Upper lobe of left lung (tissue), 6 donors: ENCODE results near the gene CNN2. TPM values are rescaled to one million over a fixed set of nuclear protein-coding genes. Genes with fewer than 3 reads are reported as not detected.

Experiments
- ATAC-seq, 2 donors: fragments of 200-7000 bp; cut with Tn5 transposase; one replicate each; pipeline ENCODE4 v1.9.1; 2022; ENCODE audit warnings: mild to moderate bottlenecking in 2 of 2, moderate library complexity in 2 of 2; ENCODE audit not compliant: low FRiP score in 2 of 2
- DNase-seq, 2 donors: peaks; one replicate each; pipeline ENCODE4 v3.0.0-alpha.2; 2019 to 2020
- H3K27ac ChIP-seq, 4 donors: fragments of 200-600 bp; sonication (generic); one replicate each; pipeline ENCODE4 v1.5.1; 2016 to 2019
- H3K27me3 ChIP-seq, 4 donors: fragments of 200-600 bp; sonication (generic); one replicate each; pipeline ENCODE4 v1.5.1; 2017 to 2019
- H3K36me3 ChIP-seq, 4 donors: fragments of 200-600 bp; sonication (generic); one replicate each; pipeline ENCODE4 v1.5.1; 2016 to 2019
- H3K4me1 ChIP-seq, 4 donors: fragments of 200-600 bp; sonication (generic); one replicate each; pipeline ENCODE4 v1.5.1; 2018 to 2019
- H3K4me3 ChIP-seq, 4 donors: fragments of 200-600 bp; sonication (generic); one replicate each; pipeline ENCODE4 v1.5.1; 2017 to 2019; ENCODE audit warnings: mild to moderate bottlenecking in 2 of 4, moderate library complexity in 1 of 4
- H3K9me3 ChIP-seq, 4 donors: fragments of 200-600 bp; sonication (generic); one replicate each; pipeline ENCODE4 v1.5.1; 2018 to 2019
- EP300 ChIP-seq, 4 donors: sonication (generic); formaldehyde crosslinking; IDR thresholded peaks; one replicate each; pipeline ENCODE4 v1.5.1; 2017; ENCODE audit warnings: antibody characterized with exemption in 4 of 4, control low read depth in 2 of 4
- POLR2A ChIP-seq, 4 donors: fragments of 450-650 bp; IDR thresholded peaks; one replicate each; pipeline ENCODE4 v1.5.1; 2016 to 2017; ENCODE audit warnings: antibody characterized with exemption in 4 of 4, mild to moderate bottlenecking in 2 of 4
- POLR2AphosphoS5 ChIP-seq, 2 donors: sonication (generic); formaldehyde crosslinking; IDR thresholded peaks; one replicate each; pipeline ENCODE4 v1.5.1; 2017; ENCODE audit warnings: antibody characterized with exemption in 2 of 2
- WGBS, 2 donors: methylation state at CpG; one replicate each; pipeline ENCODE4 v1.1.5; 2017 to 2018; 5-methylcytosine and 5-hydroxymethylcytosine counted together
- small RNA-seq, 4 donors: library from RNA; depleted of rRNA; stranded (forward); fragments of <200 nt; gene quantifications; one replicate each; pipeline ENCODE3, GENCODE V24; 2016
- total RNA-seq, 6 donors: library from RNA; depleted of rRNA in 4 of 6; stranded (reverse); fragments of >200 nt in 4 of 6; gene quantifications; one replicate each; pipeline versions ENCODE4 v1.1.0 to v1.2.1, GENCODE V29; 2016 to 2021
- TF ChIP-seq, protein P1 (sequence below), 6 experiments: fragments of 450-650 bp in 4 of 6; fragments of 200-600 bp in 2 of 6; sonication (generic) in 2 of 6; IDR thresholded peaks; one replicate each; pipeline ENCODE4 v1.5.1; 2016 to 2019; ENCODE audit warnings: antibody characterized with exemption in 6 of 6
- donor health status: DM: no; HTN: no; CAD: no; lungs with moderate emphysema.
- donor health status: DM: no; HTN: yes; CAD: no; lungs with severe emphysema.

Gene CNN2
- total RNA-seq, 6 donors from 2014 or later, result 98.1 to 262 (median 164) TPM

DNA sequence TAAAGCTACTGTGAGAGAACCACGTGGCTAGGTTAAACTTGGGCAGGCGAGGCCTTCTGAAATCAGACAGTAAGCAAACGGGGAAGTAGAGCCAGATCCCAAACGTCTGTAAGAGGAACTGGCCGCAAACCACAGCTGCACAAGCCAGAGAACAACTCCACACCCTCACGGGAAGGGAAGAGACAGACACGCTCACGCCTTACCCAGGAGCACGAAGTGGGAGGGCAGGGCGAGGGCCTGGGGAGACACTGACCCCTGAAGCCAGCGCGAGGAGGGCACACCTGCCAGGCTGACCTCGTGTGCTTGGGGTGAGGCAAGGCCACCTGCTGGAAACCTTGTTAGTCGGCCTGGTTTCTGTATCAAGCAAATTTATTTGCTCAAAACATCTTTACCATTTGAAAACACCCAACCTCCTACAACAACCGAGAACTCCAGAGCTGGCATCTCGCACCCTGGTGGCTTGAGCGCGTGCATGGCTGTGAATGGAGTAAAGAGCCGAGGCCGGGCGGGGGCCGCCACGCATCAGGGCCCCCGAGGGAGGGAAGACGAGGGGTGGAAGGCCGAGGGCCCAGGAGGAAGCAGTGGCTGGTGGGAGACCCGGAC is 61.5 kb downstream of the CNN2 start:
- Histone ChIP-seq H3K27ac (peak overlapping the region; percentile 63 to 83 (median 80)), H3K4me3 (no peak overlapping the region), H3K27me3 (no peaks in the 10 kb centered on the region), H3K9me3 (no peaks in the 10 kb centered on the region), H3K36me3 (peaks cover 17 to 97% (median 79%) of the 10 kb centered on the region in 4 donors), H3K4me1 (peaks cover 11 to 28% (median 16%) of the 10 kb centered on the region in 4 donors)
- TF ChIP-seq, protein P1, sequence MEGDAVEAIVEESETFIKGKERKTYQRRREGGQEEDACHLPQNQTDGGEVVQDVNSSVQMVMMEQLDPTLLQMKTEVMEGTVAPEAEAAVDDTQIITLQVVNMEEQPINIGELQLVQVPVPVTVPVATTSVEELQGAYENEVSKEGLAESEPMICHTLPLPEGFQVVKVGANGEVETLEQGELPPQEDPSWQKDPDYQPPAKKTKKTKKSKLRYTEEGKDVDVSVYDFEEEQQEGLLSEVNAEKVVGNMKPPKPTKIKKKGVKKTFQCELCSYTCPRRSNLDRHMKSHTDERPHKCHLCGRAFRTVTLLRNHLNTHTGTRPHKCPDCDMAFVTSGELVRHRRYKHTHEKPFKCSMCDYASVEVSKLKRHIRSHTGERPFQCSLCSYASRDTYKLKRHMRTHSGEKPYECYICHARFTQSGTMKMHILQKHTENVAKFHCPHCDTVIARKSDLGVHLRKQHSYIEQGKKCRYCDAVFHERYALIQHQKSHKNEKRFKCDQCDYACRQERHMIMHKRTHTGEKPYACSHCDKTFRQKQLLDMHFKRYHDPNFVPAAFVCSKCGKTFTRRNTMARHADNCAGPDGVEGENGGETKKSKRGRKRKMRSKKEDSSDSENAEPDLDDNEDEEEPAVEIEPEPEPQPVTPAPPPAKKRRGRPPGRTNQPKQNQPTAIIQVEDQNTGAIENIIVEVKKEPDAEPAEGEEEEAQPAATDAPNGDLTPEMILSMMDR (IDR thresholded peaks at IDR 0.05), result no peak
- no peak for TF ChIP-seq EP300 (IDR thresholded peaks at IDR 0.05)
- peak; percentile 45 to 58 for TF ChIP-seq POLR2AphosphoS5 (IDR thresholded peaks at IDR 0.05)
- peak in 1 of 4 donors; percentile 39 for TF ChIP-seq POLR2A (IDR thresholded peaks at IDR 0.05)
- WGBS, 2 donors, result 57 to 70% methylated on average over 11 to 27 of the region's 27 CpGs
- DNase-seq, result peak; percentile 83 to 85
- ATAC-seq, result peak; percentile 71 to 86

GRCh38 chr19:1088416-1089010 is 62.1 kb downstream of the CNN2 start:
- H3K27ac ChIP-seq, result peak overlapping the region; percentile 63 to 83 (median 80)
- no peak overlapping the region for H3K4me3 ChIP-seq
- TF ChIP-seq POLR2AphosphoS5 (IDR thresholded peaks at IDR 0.05) (peak in 1 of 2 donors; percentile 20), POLR2A (IDR thresholded peaks at IDR 0.05) (peak in 1 of 4 donors; percentile 29), EP300 (IDR thresholded peaks at IDR 0.05) (no peak)
- TF ChIP-seq, protein P1 (IDR thresholded peaks at IDR 0.05), result no peak
- DNase-seq, result peak in 1 of 2 donors; percentile 85
- H3K4me1 ChIP-seq, result peaks cover 14 to 27% (median 18%) of the 10 kb centered on the region in 4 donors
- no peaks in the 10 kb centered on the region for H3K27me3 ChIP-seq
- peaks cover 17 to 97% (median 75%) of the 10 kb centered on the region in 4 donors for H3K36me3 ChIP-seq
- no peaks in the 10 kb centered on the region for H3K9me3 ChIP-seq
- WGBS, 2 donors, result 72 to 88% methylated on average over 13 to 27 of the region's 27 CpGs
- peak; percentile 13 to 70 for ATAC-seq

Small RNA genes within 50 kb of the gene (small RNA-seq; reads per million reads assigned to genes)
- 0 to 0.49 (median 0.10) reads per million in 4 donors for gene RNU6-2

Other genes starting within 250 kb of the CNN2 start
- gene PTBP1, start 229.2 kb upstream of the CNN2 start, total RNA-seq, result 100 to 1,000 TPM; 122 to 270 (median 219) TPM
- 10 to 100 TPM in 1 of 6 donors, 1 to 10 TPM in 4, under 1 TPM in 1; 0.63 to 14.2 (median 5.6) TPM for gene PLPPR3, start 204.7 kb upstream of the CNN2 start, total RNA-seq
- 10 to 100 TPM in 1 of 6 donors, 1 to 10 TPM in 5; 2.0 to 13.6 (median 5.3) TPM for gene AZU1, start 198.8 kb upstream of the CNN2 start, total RNA-seq
- gene PRTN3, start 185.6 kb upstream of the CNN2 start, total RNA-seq, result 1 to 10 TPM in 2 of 6 donors, not detected in 4; 1.1 to 9.4 TPM
- gene ELANE, start 174.3 kb upstream of the CNN2 start, total RNA-seq, result 10 to 100 TPM in 1 of 6 donors, 1 to 10 TPM in 2, under 1 TPM in 2, not detected in 1; 0.69 to 11.9 (median 1.3) TPM
- 100 to 1,000 TPM; 101 to 393 (median 259) TPM for gene CFD, start 166.9 kb upstream of the CNN2 start, total RNA-seq
- 100 to 1,000 TPM in 2 of 6 donors, 10 to 100 TPM in 4; 33.5 to 110 (median 62.1) TPM for gene MED16, start 133.4 kb upstream of the CNN2 start, total RNA-seq
- not detected for gene RNU6-9, start 133.1 kb upstream of the CNN2 start, total RNA-seq
- 10 to 100 TPM; 39.6 to 71.2 (median 63.3) TPM for gene R3HDM4, start 113.4 kb upstream of the CNN2 start, total RNA-seq
- not detected for gene KISS1R, start 109.3 kb upstream of the CNN2 start, total RNA-seq
- 10 to 100 TPM in 4 of 6 donors, 1 to 10 TPM in 2; 7.1 to 54.5 (median 19.2) TPM for gene ARID3A, start 100.6 kb upstream of the CNN2 start, total RNA-seq
- gene WDR18, start 42.3 kb upstream of the CNN2 start, total RNA-seq, result 100 to 1,000 TPM in 1 of 6 donors, 10 to 100 TPM in 5; 29.2 to 122 (median 38.6) TPM
- gene GRIN3B, start 26.2 kb upstream of the CNN2 start, total RNA-seq, result 10 to 100 TPM in 1 of 6 donors, 1 to 10 TPM in 4, under 1 TPM in 1; 0.06 to 18.9 (median 5.6) TPM
- gene TMEM259, start 5.5 kb upstream of the CNN2 start, total RNA-seq, result 100 to 1,000 TPM; 143 to 643 (median 208) TPM
- not detected for gene RNU6-2, start 5.1 kb upstream of the CNN2 start, total RNA-seq
- gene ABCA7, start 13.5 kb downstream of the CNN2 start, total RNA-seq, result 100 to 1,000 TPM in 2 of 6 donors, 10 to 100 TPM in 4; 34.1 to 224 (median 58.2) TPM
- gene ARHGAP45, start 40.6 kb downstream of the CNN2 start, total RNA-seq, result 100 to 1,000 TPM in 4 of 6 donors, 10 to 100 TPM in 2; 91.6 to 332 (median 123) TPM
- 100 to 1,000 TPM in 4 of 6 donors, 10 to 100 TPM in 2; 50.0 to 176 (median 103) TPM for gene POLR2E, start 68.8 kb downstream of the CNN2 start, total RNA-seq
- 100 to 1,000 TPM; 370 to 717 (median 484) TPM for gene GPX4, start 77.4 kb downstream of the CNN2 start, total RNA-seq
- gene SBNO2, start 147.7 kb downstream of the CNN2 start, total RNA-seq, result 100 to 1,000 TPM in 4 of 6 donors, 10 to 100 TPM in 2; 44.8 to 159 (median 106) TPM
- 100 to 1,000 TPM in 1 of 6 donors, 10 to 100 TPM in 5; 50.2 to 168 (median 63.2) TPM for gene STK11, start 179.2 kb downstream of the CNN2 start, total RNA-seq
- 1 to 10 TPM in 3 of 6 donors, under 1 TPM in 1, not detected in 2; 0.30 to 1.8 (median 1.0) TPM for gene CBARP, start 211.4 kb downstream of the CNN2 start, total RNA-seq
- 100 to 1,000 TPM in 3 of 6 donors, 10 to 100 TPM in 3; 56.0 to 187 (median 113) TPM for gene ATP5F1D, start 215.1 kb downstream of the CNN2 start, total RNA-seq
- 100 to 1,000 TPM in 2 of 6 donors, 10 to 100 TPM in 4; 33.5 to 176 (median 75.9) TPM for gene MIDN, start 222.0 kb downstream of the CNN2 start, total RNA-seq
- gene CIRBP, start 242.7 kb downstream of the CNN2 start, total RNA-seq, result 1,000 to 10,000 TPM in 1 of 6 donors, 100 to 1,000 TPM in 5; 326 to 1,348 (median 441) TPM
- gene FAM174C, start 248.9 kb downstream of the CNN2 start, total RNA-seq, result 10 to 100 TPM; 43.0 to 85.3 (median 59.6) TPM